ENCODE data around the gene GOSR2. TPM values are rescaled to one million over a fixed set of nuclear protein-coding genes. Genes with fewer than 3 reads are reported as not detected.

GOSR2 gene
- total and polyA plus RNA-seq, 8 donors, result 14.3 to 33.2 (median 27.5) TPM

DNA sequence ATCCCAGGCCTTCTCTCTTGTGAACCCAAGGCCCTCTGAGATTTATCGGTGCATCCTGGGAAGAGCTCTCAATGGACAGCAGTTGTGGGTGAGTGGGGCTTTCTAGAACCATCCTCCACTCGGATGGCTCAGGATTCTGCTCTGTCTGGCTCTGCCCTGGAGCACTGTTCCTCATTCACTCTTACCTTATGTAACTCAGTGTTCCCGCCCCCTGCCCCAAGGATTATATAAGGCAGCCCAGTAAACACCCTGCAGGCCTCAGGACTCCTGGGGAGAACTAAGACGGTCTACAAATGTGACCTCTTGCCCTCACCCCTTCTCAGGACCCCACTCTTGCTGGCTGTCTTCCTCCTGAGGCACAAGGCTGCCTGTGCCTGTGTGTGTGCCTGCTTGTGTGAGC is 52.3 kb downstream of the GOSR2 start:
- Histone ChIP-seq H3K27me3 (no peaks in the 10 kb centered on the region), H3K27ac (no peak overlapping the region), H3K9me3 (no peaks in the 10 kb centered on the region), H3K36me3 (no peaks in the 10 kb centered on the region), H3K4me3 (no peak overlapping the region), H3K4me1 (peaks cover 0 to 8% (median 0%) of the 10 kb centered on the region in 3 donors)
- 79 to 82% methylated on average over 4 of the region's 4 CpGs for WGBS, 2 donors
- intact Hi-C loops (cut with DNase I), result no loop called here
- TF ChIP-seq, protein P1, sequence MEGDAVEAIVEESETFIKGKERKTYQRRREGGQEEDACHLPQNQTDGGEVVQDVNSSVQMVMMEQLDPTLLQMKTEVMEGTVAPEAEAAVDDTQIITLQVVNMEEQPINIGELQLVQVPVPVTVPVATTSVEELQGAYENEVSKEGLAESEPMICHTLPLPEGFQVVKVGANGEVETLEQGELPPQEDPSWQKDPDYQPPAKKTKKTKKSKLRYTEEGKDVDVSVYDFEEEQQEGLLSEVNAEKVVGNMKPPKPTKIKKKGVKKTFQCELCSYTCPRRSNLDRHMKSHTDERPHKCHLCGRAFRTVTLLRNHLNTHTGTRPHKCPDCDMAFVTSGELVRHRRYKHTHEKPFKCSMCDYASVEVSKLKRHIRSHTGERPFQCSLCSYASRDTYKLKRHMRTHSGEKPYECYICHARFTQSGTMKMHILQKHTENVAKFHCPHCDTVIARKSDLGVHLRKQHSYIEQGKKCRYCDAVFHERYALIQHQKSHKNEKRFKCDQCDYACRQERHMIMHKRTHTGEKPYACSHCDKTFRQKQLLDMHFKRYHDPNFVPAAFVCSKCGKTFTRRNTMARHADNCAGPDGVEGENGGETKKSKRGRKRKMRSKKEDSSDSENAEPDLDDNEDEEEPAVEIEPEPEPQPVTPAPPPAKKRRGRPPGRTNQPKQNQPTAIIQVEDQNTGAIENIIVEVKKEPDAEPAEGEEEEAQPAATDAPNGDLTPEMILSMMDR (IDR thresholded peaks at IDR 0.05), result no peak
- ATAC-seq (no peak), DNase-seq (no peak), FAIRE-seq (no peak)

DNA sequence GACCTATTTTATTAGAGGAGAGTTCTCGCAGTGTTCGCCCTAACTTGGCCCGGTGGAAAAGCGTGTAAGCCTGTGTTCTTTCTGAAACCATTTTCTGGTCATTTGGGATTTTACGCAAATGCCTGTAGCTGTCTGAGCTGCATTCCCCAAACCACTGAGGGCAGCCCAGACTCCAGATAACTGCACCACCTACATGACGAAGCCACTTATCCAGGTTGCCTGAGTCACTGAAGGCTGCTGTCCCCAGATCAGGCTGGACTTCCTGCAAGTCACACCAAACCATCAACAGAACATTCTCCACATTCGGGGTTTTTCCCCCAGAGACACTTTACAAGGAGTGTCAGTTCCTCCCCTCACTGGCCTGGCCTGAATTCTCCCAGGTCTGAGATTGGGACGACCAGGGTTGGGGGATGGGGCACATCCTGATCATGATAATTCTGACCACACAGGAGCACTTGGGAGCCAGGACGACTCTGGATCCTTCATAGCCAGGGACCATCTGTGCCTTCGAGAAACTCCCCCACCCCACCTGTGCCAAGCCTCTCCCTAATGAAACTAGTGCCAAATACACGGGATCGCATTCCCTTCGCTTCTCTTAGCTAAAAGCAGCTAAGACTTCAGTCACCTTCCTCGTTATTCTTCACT is 53.8 kb downstream of the GOSR2 start:
- Histone ChIP-seq H3K27me3 (no peaks in the 10 kb centered on the region), H3K9me3 (no peaks in the 10 kb centered on the region), H3K4me3 (no peak overlapping the region), H3K4me1 (peaks cover 0 to 8% (median 0%) of the 10 kb centered on the region in 3 donors), H3K27ac (no peak overlapping the region), H3K36me3 (no peaks in the 10 kb centered on the region)
- ATAC-seq (no peak), DNase-seq (no peak), FAIRE-seq (no peak)
- 68 to 69% methylated on average over 14 of the region's 14 CpGs for WGBS, 2 donors
- TF ChIP-seq, protein P1 (IDR thresholded peaks at IDR 0.05), result no peak
- intact Hi-C loops (cut with DNase I), result no loop called here

DNA sequence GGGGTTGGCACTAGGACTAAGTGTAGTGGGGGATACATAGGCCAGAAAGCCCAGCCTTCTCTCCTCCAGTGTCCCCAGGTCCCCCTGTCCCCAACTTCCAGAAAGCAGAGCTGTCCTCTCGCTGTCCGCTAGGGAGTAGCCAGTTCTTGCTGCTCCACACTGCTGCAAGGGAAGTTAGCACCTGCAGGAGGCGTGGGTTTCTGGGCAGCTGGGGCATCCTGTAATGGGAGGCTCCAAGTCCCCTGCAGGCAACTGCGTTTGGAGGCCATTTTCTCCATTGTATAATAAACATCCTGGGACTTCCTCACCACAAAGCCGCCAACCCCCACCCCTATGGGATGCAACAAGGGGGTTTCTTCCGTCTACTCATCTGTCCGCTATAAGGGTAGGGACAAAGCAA is 54.4 kb downstream of the GOSR2 start:
- ATAC-seq, result peak; percentile 44 to 85 (median 82)
- Histone ChIP-seq H3K4me1 (peaks cover 0 to 8% (median 0%) of the 10 kb centered on the region in 3 donors), H3K36me3 (no peaks in the 10 kb centered on the region), H3K27me3 (no peaks in the 10 kb centered on the region), H3K9me3 (no peaks in the 10 kb centered on the region), H3K4me3 (no peak overlapping the region), H3K27ac (no peak overlapping the region)
- DNase-seq, result peak in 5 of 6 donors; percentile 49 to 77 (median 66)
- 45 to 50% methylated on average over 7 of the region's 7 CpGs for WGBS, 2 donors
- intact Hi-C loops (cut with DNase I), result no loop called here
- no peak for FAIRE-seq
- TF ChIP-seq, protein P1 (IDR thresholded peaks at IDR 0.05), result peak in 1 of 4 donors; percentile 9

DNA sequence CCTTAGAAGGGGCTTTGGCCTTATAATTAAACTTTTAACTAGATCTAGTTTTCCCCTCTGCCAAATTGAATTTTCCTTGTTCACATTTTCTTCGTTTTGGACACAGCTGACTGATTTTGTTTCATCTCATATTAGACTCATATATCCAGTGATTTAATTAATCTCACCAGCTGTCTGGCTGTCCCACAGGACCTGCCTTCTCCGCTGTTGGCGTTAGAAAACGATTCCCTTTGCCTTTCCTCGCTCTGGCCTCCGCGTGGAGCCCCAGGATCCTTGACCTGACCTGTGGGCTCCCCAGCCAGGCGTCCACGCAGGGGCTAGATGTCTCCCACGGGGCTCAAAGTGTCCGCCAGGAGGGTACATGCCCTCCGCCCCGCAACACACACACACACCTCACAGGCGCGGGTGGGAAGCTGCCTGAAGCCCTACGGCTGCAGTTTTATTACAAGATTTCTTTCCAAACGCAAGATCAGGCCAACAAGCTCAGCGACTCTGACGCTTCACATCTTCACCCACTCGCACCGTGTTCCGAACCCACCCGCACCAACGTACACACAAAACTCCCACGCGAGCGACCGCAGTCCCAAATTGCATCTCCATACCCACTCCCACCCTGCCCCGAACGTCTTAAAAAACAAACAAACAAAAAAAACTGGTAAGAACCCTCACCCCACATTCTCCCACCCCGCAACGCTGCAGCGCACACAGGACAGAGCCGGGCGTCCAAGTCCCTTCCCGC is 55.0 kb downstream of the GOSR2 start:
- Histone ChIP-seq H3K27me3 (no peaks in the 10 kb centered on the region), H3K36me3 (no peaks in the 10 kb centered on the region), H3K27ac (no peak overlapping the region), H3K4me3 (peak overlapping the region in 2 of 4 donors; percentile 44 to 66), H3K9me3 (no peaks in the 10 kb centered on the region), H3K4me1 (peaks cover 0 to 8% (median 0%) of the 10 kb centered on the region in 3 donors)
- ATAC-seq (no peak), DNase-seq (no peak), FAIRE-seq (no peak)
- WGBS, 2 donors, result 25 to 31% methylated on average over 36 of the region's 36 CpGs
- TF ChIP-seq, protein P1 (IDR thresholded peaks at IDR 0.05), result no peak
- intact Hi-C loops (cut with DNase I), result no loop called here
